Esophagus muscularis mucosa (tissue), 4 donors: Measurements from ENCODE around the gene TEX52. TPM values are rescaled to one million over a fixed set of nuclear protein-coding genes. Genes with fewer than 3 reads are reported as not detected.

Source experiments
- DNase-seq: peaks from one replicate; pipeline ENCODE4 v3.0.0-alpha.2; 2017; ENCODE audit errors: extremely low spot score
- H3K27ac ChIP-seq, 4 donors: fragments of 200-600 bp; sonication (generic); replicated peaks in 1 of 4; 1 replicate in 3 of 4; 2 replicates in 1 of 4; pipeline ENCODE4 v1.5.1; 2016 to 2019; ENCODE audit warnings: mild to moderate bottlenecking in 1 of 4
- H3K27me3 ChIP-seq, 4 donors: fragments of 200-600 bp; sonication (generic); one replicate each; pipeline versions ENCODE4 v1.5.1 to v1.6.0; 2016 to 2019
- H3K36me3 ChIP-seq, 4 donors: fragments of 200-600 bp; sonication (generic); one replicate each; pipeline ENCODE4 v1.5.1; 2016 to 2019
- H3K4me1 ChIP-seq, 4 donors: fragments of 200-600 bp; sonication (generic); one replicate each; pipeline ENCODE4 v1.5.1; 2016 to 2019
- H3K4me3 ChIP-seq, 4 donors: fragments of 200-600 bp; sonication (generic); 1 replicate in 2 of 4; 2 replicates in 2 of 4; pipeline ENCODE4 v1.5.1; 2016 to 2019; ENCODE audit warnings: mild to moderate bottlenecking in 4 of 4, moderate library complexity in 1 of 4
- H3K9me3 ChIP-seq, 4 donors: fragments of 200-600 bp; sonication (generic); 1 replicate in 3 of 4; 2 replicates in 1 of 4; pipeline ENCODE4 v1.5.1; 2016 to 2019
- CTCF ChIP-seq, 3 experiments: fragments of 200-600 bp in 2 of 3; fragments of 450-650 bp in 1 of 3; sonication (generic) in 2 of 3; IDR thresholded peaks; one replicate each; pipeline ENCODE4 v1.5.1; 2017 to 2019; ENCODE audit warnings: antibody characterized with exemption in 3 of 3, mild to moderate bottlenecking in 2 of 3, moderate library complexity in 1 of 3
- EP300 ChIP-seq: sonication (generic); formaldehyde crosslinking; IDR thresholded peaks from one replicate; pipeline ENCODE4 v1.6.1; 2017; ENCODE audit warnings: antibody characterized with exemption
- POLR2A ChIP-seq: fragments of 450-650 bp; IDR thresholded peaks from one replicate; pipeline ENCODE4 v1.6.1; 2017; ENCODE audit warnings: antibody characterized with exemption, moderate library complexity, mild to moderate bottlenecking, low read depth
- POLR2AphosphoS5 ChIP-seq, 2 donors: sonication (generic); formaldehyde crosslinking; IDR thresholded peaks; one replicate each; pipeline ENCODE4 v1.6.1; 2017; ENCODE audit warnings: antibody characterized with exemption in 2 of 2
- whole genome bisulfite sequencing: methylation state at CpG from one replicate; pipeline ENCODE4 v1.1.5; 2018; 5-methylcytosine and 5-hydroxymethylcytosine counted together
- intact Hi-C: fragments of 100-400 bp; cut with DNase I; formaldehyde crosslinking; loops from one replicate; pipeline ENCODE4 v1.15.1; 2023
- total RNA-seq, 4 donors: library from RNA; depleted of rRNA; stranded (reverse); fragments of >200 nt; gene quantifications; one replicate each; pipeline versions ENCODE4 v1.1.0 to v1.2.1, GENCODE V29; 2016

The TEX52 gene
- total RNA-seq, 4 donors from 2014 or later: not detected

GRCh38 chr12:2858944-2859421 lies 2.1 kb upstream of the TEX52 start:
- peaks cover 0 to 11% (median 9%) of the 10 kb centered on the region in 4 donors for H3K36me3 ChIP-seq
- no peak for TF ChIP-seq CTCF (IDR thresholded peaks at IDR 0.05)
- no peak for TF ChIP-seq EP300
- no peak for TF ChIP-seq POLR2A
- no peak for TF ChIP-seq POLR2AphosphoS5 (IDR thresholded peaks at IDR 0.05)
- intact Hi-C loops: loop anchor here (10.0 kb wide), 1 partner anchor 86 kb away; no protein-coding TSS in a partner anchor
- H3K4me3 ChIP-seq: no peak overlapping the region
- DNase-seq: no peak
- peaks cover 0 to 2% (median 0%) of the 10 kb centered on the region in 4 donors for H3K4me1 ChIP-seq
- peak overlapping the region in 1 of 4 donors; percentile 42 for H3K27ac ChIP-seq
- no peaks in the 10 kb centered on the region for H3K9me3 ChIP-seq
- 72% methylated on average over 12 of the region's 12 CpGs for WGBS
- no peaks in the 10 kb centered on the region for H3K27me3 ChIP-seq

- Histone ChIP-seq H3K9me3 (no peaks in the 10 kb centered on the region), H3K36me3 (peaks cover 0 to 11% (median 9%) of the 10 kb centered on the region in 4 donors), H3K4me1 (peaks cover 0 to 8% (median 3%) of the 10 kb centered on the region in 4 donors), H3K27ac (no peak overlapping the region), H3K27me3 (no peaks in the 10 kb centered on the region), H3K4me3 (no peak overlapping the region)
- intact Hi-C loops: loop anchor here (10.0 kb wide), 1 partner anchor 86 kb away; no protein-coding TSS in a partner anchor
- TF ChIP-seq POLR2A (no peak), EP300 (no peak), POLR2AphosphoS5 (IDR thresholded peaks at IDR 0.05) (no peak), CTCF (IDR thresholded peaks at IDR 0.05) (no peak)
- 80% methylated on average over 2 of the region's 2 CpGs for WGBS
- no peak for DNase-seq
Measured at GRCh38 chr12:2858334-2858733, 1.5 kb upstream of the TEX52 start.

GRCh38 chr12:2857576-2857975 lies 737 bp upstream of the TEX52 start:
- H3K36me3 ChIP-seq: peaks cover 0 to 11% (median 9%) of the 10 kb centered on the region in 4 donors
- H3K4me3 ChIP-seq: no peak overlapping the region
- H3K9me3 ChIP-seq: no peaks in the 10 kb centered on the region
- WGBS: 93% methylated on average over 7 of the region's 7 CpGs
- no peaks in the 10 kb centered on the region for H3K27me3 ChIP-seq
- no peak overlapping the region for H3K27ac ChIP-seq
- TF ChIP-seq CTCF (IDR thresholded peaks at IDR 0.05): no peak
- TF ChIP-seq EP300: no peak
- TF ChIP-seq POLR2AphosphoS5 (IDR thresholded peaks at IDR 0.05): no peak
- TF ChIP-seq POLR2A: no peak
- H3K4me1 ChIP-seq: peaks cover 0 to 9% (median 4%) of the 10 kb centered on the region in 4 donors
- intact Hi-C loops: loop anchor here (10.0 kb wide), 1 partner anchor 87 kb away; no protein-coding TSS in a partner anchor
- DNase-seq: no peak

- 90% methylated on average over 3 of the region's 3 CpGs for WGBS
- TF ChIP-seq CTCF (IDR thresholded peaks at IDR 0.05) (no peak), POLR2A (no peak), POLR2AphosphoS5 (IDR thresholded peaks at IDR 0.05) (no peak), EP300 (no peak)
- H3K36me3 ChIP-seq: peaks cover 0 to 11% (median 9%) of the 10 kb centered on the region in 4 donors
- no peaks in the 10 kb centered on the region for H3K27me3 ChIP-seq
- H3K27ac ChIP-seq: no peak overlapping the region
- intact Hi-C loops: loop anchor here (10.0 kb wide), 1 partner anchor 89 kb away; no protein-coding TSS in a partner anchor
- DNase-seq: no peak
- H3K4me1 ChIP-seq: peaks cover 0 to 9% (median 4%) of the 10 kb centered on the region in 4 donors
- no peaks in the 10 kb centered on the region for H3K9me3 ChIP-seq
- H3K4me3 ChIP-seq: no peak overlapping the region
Measured at GRCh38 chr12:2856051-2856450, 788 bp downstream of the TEX52 start.
